ENCODE measurements around the gene SLC2A9.

Gene SLC2A9

GRCh38 chr4:9952415-9952950, 68.8 kb downstream of the SLC2A9 start:
- peak; percentile 50 for DNase-seq

- no peak for DNase-seq
These were observed 71.7 kb downstream of the SLC2A9 start for GRCh38 chr4:9949573-9949972.

DNA sequence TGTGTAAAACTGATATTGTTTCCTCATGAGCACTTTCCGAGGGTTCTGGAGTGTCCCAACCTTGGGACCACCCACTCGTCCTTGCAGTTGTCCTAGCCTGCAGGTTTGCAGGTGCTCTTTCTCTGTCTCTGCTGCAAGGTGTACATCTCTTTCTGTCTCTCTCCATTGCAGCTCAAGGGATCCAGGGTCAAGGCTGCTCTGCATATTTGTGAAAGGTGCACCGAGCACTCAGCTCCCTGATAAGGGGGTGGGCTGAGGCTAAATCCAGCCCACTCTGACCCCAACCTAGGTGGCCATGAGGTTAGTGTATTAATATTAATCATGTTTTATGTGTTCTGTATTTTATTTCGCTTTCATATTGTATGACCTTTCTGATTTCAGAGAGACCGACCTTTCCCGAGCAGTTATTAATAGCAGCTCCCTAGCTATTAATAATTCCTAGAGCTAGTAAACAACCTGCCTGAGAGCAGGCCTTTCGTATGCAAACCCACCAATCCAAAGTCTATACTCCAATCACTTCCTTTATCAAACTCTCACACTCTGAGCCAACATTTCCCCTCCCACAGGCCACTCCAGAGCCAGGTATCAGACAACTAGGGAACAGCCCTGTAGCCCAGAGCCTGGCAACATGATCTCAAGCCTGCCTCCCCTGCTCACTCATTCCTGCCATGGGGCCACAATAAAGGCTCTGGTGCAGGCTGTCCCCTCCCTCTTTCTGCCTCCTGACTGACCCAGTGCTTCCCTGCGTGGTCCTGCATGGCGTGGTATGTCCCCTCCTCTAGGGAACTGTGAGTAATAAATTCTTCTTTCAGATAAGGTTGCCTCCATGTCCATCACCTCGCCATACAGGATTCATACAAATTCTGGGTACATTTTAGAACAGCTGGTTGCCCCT, 73.9 kb downstream of the SLC2A9 start:
- DNase-seq: no peak

- DNase-seq: no peak
These were observed 75.1 kb downstream of the SLC2A9 start for GRCh38 chr4:9946170-9946569.

GRCh38 chr4:9944431-9945425, 76.6 kb downstream of the SLC2A9 start:
- DNase-seq: no peak

DNA sequence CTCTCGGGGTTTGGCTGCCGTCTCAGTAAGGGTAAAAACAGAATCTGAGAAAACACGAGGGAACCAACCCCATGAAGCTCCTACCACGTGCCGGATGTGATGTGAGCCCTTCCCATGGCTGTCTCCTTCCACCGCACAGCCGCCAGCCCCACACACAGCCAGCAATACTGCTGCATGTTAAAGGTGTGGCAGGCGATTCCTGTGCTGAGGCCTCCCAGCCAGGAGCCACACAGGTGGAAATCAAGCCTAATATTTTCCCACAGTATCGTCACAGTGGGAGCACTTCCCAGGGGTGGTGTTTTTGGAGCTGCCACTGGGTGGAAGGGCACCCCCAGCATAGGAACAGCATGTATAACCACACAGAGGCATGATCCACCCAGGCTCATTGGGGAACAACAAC, 77.5 kb downstream of the SLC2A9 start:
- DNase-seq: no peak

DNA sequence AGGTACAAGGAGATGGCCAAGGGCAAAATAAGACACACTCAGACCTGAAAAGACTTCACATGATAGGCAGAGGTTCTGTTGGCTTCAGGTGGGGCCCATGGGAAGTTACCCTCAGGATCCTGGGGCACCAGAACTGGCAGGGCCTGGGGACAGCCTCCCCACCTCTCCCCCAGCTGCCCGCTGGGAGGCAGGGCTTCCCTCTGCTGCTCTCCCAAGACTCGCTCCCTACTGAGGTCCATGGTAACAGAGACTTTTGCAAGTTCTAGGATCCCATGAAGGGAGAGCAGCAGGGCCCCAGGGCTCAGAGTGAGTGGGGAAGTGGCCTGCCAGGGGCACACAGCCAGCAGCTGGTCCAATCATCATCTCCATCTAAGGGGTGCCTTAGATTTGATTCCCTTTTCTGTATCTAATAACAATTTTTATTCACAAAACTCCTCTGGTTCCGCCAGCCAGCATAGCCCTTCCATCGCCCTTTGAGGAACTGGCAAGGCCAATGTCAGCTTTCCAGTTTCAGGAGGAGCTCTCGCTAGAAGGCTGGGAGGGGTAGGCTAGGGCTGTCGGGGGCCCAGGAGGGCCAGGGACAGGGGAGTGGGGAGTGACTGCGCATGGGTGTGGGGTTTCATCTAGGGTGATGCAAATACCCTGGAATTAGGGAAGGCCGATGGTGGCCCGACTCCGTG, 78.2 kb downstream of the SLC2A9 start:
- no peak for DNase-seq

- DNase-seq: no peak
These were observed 79.2 kb downstream of the SLC2A9 start for GRCh38 chr4:9942139-9942538.

- no peak for DNase-seq
These were observed 81.3 kb downstream of the SLC2A9 start for GRCh38 chr4:9940041-9940440.

GRCh38 chr4:9938933-9939332, 82.4 kb downstream of the SLC2A9 start:
- DNase-seq: no peak

GRCh38 chr4:9937078-9937477, 84.2 kb downstream of the SLC2A9 start:
- DNase-seq: no peak

GRCh38 chr4:9936129-9936644, 85.1 kb downstream of the SLC2A9 start:
- no peak for DNase-seq

- DNase-seq: no peak
These were observed 87.3 kb downstream of the SLC2A9 start for GRCh38 chr4:9933956-9934355.

GRCh38 chr4:9933184-9933583, 88.1 kb downstream of the SLC2A9 start:
- DNase-seq: no peak

DNA sequence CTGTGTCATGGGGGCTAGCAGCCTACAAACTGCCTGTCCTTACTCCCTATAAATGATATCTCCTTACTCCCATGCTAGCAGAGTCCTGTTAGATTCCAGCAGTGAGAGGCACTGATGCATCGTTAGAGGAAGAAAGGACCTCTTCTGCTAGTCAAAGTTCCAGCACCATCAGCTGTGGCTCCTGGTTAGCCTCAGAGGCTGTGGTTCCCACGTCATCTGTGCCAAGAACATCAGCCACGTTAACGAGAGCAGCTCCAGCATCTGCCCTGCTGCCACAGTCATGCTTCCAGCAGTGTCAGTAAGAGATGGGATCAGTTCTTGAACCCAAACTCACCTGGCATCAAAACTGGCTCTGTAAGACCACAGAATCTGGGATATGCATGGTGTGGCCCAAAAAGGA, 88.5 kb downstream of the SLC2A9 start:
- peak; percentile 42 for DNase-seq

- DNase-seq: no peak
These were observed 90.2 kb downstream of the SLC2A9 start for GRCh38 chr4:9931146-9931545.

DNA sequence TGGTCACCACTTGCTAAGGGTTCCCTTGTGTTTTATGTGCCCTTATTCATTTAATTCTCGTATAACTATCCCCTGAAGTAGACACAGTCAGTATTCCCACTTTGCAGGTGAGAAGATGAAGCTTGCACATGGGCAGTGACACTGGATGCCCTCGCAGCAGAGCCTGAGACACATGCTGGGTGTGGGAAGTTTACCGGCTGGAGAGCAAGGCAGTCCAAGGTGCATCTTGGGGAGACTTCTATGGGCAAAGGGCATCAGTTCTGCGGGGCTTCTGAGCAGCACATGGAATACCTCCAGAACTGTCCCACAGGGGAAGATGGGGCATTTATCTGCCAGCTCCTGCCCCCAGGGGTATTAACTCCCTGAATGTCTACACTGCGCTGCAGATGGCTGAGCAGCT, 92.2 kb downstream of the SLC2A9 start:
- no peak for DNase-seq

GRCh38 chr4:9927341-9928007, 93.8 kb downstream of the SLC2A9 start:
- no peak for DNase-seq

GRCh38 chr4:9926586-9926985, 94.7 kb downstream of the SLC2A9 start:
- DNase-seq: no peak

GRCh38 chr4:9925750-9926439, 95.4 kb downstream of the SLC2A9 start:
- no peak for DNase-seq

GRCh38 chr4:9924750-9925149, 96.5 kb downstream of the SLC2A9 start:
- DNase-seq: peak; percentile 64
